22Rv1 (cell line): Measurements from ENCODE around the gene CENPVL3.
"Not testable (repeated sequence)": the region's sequence is repeated elsewhere in the genome, so short reads cannot be mapped to it uniquely, and the experiment has no call there.

Experiments
- H3K27ac ChIP-seq: fragments of 450-650 bp; 2 replicates; pipeline ENCODE4 v1.5.1; 2017
- CTCF ChIP-seq: fragments of 450-650 bp; IDR thresholded peaks from 2 replicates; pipeline ENCODE4 v1.5.1; 2017; ENCODE audit warnings: mild to moderate bottlenecking
- ZFX ChIP-seq: fragments of 450-650 bp; IDR thresholded peaks from 2 replicates; pipeline ENCODE4 v1.6.1; 2017; ENCODE audit warnings: antibody characterized with exemption, borderline replicate concordance

CENPVL3 gene

GRCh38 chrX:51618241-51619155 is at the start of gene CENPVL3:
CENPVL3 (minus strand) TSS chrX:51618912; CDS start chrX:51618873, 39 bp downstream.
- H3K27ac ChIP-seq: not testable (repeated sequence)

- TF ChIP-seq ZFX: no peak
- TF ChIP-seq CTCF: no peak
Measured at GRCh38 chrX:51665981-51666380, 47.3 kb upstream of the CENPVL3 start.

GRCh38 chrX:51643377-51643776 is 24.7 kb upstream of the CENPVL3 start:
- no peak overlapping the region for H3K27ac ChIP-seq
- no peak for TF ChIP-seq CTCF
- TF ChIP-seq ZFX: no peak

More at GRCh38 chrX:51665981-51666380, 47.3 kb upstream of the CENPVL3 start:
- H3K27ac ChIP-seq: no peak overlapping the region

GRCh38 chrX:51641421-51642021 is 22.8 kb upstream of the CENPVL3 start:
- no peak overlapping the region for H3K27ac ChIP-seq

GRCh38 chrX:51636511-51636910 is 17.8 kb upstream of the CENPVL3 start:
- not testable (repeated sequence) for H3K27ac ChIP-seq

More at GRCh38 chrX:51641421-51642021, 22.8 kb upstream of the CENPVL3 start:
- TF ChIP-seq ZFX: no peak
- peak; percentile 48 for TF ChIP-seq CTCF

- no peak for TF ChIP-seq ZFX
- peak; percentile 67 for TF ChIP-seq CTCF
- no peak overlapping the region for H3K27ac ChIP-seq
Measured at GRCh38 chrX:51614353-51615012, 4.2 kb downstream of the CENPVL3 start.

GRCh38 chrX:51608766-51609165 is 9.9 kb downstream of the CENPVL3 start:
- no peak overlapping the region for H3K27ac ChIP-seq
- TF ChIP-seq CTCF (no peak), ZFX (no peak)

GRCh38 chrX:51608126-51608525 is 10.6 kb downstream of the CENPVL3 start:
- TF ChIP-seq CTCF (no peak), ZFX (no peak)
- H3K27ac ChIP-seq: no peak overlapping the region
